H9 (cell line): ENCODE data around the gene OXER1. TPM values are rescaled to one million over a fixed set of nuclear protein-coding genes. Genes with fewer than 3 reads are reported as not detected.

ENCODE experiments used
- DNase-seq: peaks from one replicate; pipeline ENCODE4 v3.0.0-alpha.2; 2017
- H2AFZ ChIP-seq: one replicate; pipeline ENCODE4 v1.6.1; 2013; ENCODE audit warnings: mild to moderate bottlenecking, low read length, control low read depth, moderate library complexity
- H2AK5ac ChIP-seq: 2 replicates; pipeline ENCODE4 v1.6.1; 2013; ENCODE audit warnings: low read length, control low read depth, mixed read lengths; ENCODE audit not compliant: insufficient read length
- H2BK120ac ChIP-seq: one replicate; pipeline ENCODE4 v1.6.1; 2013; ENCODE audit warnings: low read depth, mild to moderate bottlenecking, low read length, control low read depth, inconsistent platforms; ENCODE audit not compliant: poor library complexity, severe bottlenecking
- H2BK12ac ChIP-seq: 2 replicates; pipeline ENCODE4 v1.6.1; 2013; ENCODE audit warnings: low read length, control low read depth, mixed read lengths, low read depth; ENCODE audit not compliant: insufficient read length
- H2BK15ac ChIP-seq: 2 replicates; pipeline ENCODE4 v1.6.1; 2013; ENCODE audit warnings: low read depth, low read length, control low read depth
- H2BK20ac ChIP-seq: one replicate; pipeline ENCODE4 v1.6.1; 2013; ENCODE audit warnings: low read depth, mild to moderate bottlenecking, low read length, control low read depth, inconsistent platforms; ENCODE audit not compliant: poor library complexity, severe bottlenecking
- H2BK5ac ChIP-seq: 2 replicates; pipeline ENCODE4 v1.6.1; 2013; ENCODE audit warnings: low read length, control low read depth, mixed read lengths; ENCODE audit not compliant: insufficient read length
- H3K14ac ChIP-seq: 2 replicates; pipeline ENCODE4 v1.6.1; 2013; ENCODE audit warnings: low read length, control low read depth; ENCODE audit not compliant: insufficient read depth
- H3K18ac ChIP-seq: 2 replicates; pipeline ENCODE4 v1.6.1; 2013; ENCODE audit warnings: low read depth, mild to moderate bottlenecking, mixed read lengths, low read length, control low read depth; ENCODE audit not compliant: insufficient read length
- H3K23ac ChIP-seq: 2 replicates; pipeline ENCODE4 v1.6.1; 2013; ENCODE audit warnings: low read length, control low read depth, mixed read lengths, low read depth; ENCODE audit not compliant: insufficient read length
- H3K23me2 ChIP-seq: 2 replicates; pipeline ENCODE4 v1.6.1; 2013; ENCODE audit warnings: low read depth, mild to moderate bottlenecking, mixed read lengths, low read length, control low read depth; ENCODE audit not compliant: insufficient read length, poor library complexity, severe bottlenecking
- H3K27ac ChIP-seq: 2 replicates; pipeline ENCODE4 v1.5.1; 2013; ENCODE audit warnings: low read length, control low read depth, mixed read lengths, low read depth; ENCODE audit not compliant: insufficient read length
- H3K27me3 ChIP-seq: 2 replicates; pipeline ENCODE4 v1.6.1; 2013; ENCODE audit warnings: low read length, control low read depth, inconsistent platforms; ENCODE audit not compliant: insufficient read depth
- H3K4ac ChIP-seq: 2 replicates; pipeline ENCODE4 v1.6.1; 2013; ENCODE audit warnings: low read depth, mild to moderate bottlenecking, control low read depth, inconsistent platforms, low read length, moderate library complexity
- H3K4me1 ChIP-seq: 2 replicates; pipeline ENCODE4 v1.6.1; 2013; ENCODE audit warnings: low read length, control low read depth, inconsistent platforms; ENCODE audit not compliant: insufficient read depth
- H3K4me2 ChIP-seq: 2 replicates; pipeline ENCODE4 v1.6.1; 2013; ENCODE audit warnings: low read length, control low read depth, mixed read lengths; ENCODE audit not compliant: insufficient read length, insufficient read depth
- H3K56ac ChIP-seq: 2 replicates; pipeline ENCODE4 v1.6.1; 2013; ENCODE audit warnings: low read depth, mild to moderate bottlenecking, mixed read lengths, low read length, control low read depth; ENCODE audit not compliant: insufficient read length
- H3K79me1 ChIP-seq: 2 replicates; pipeline ENCODE4 v1.6.1; 2013; ENCODE audit warnings: low read depth, mild to moderate bottlenecking, moderate library complexity, low read length, control low read depth, inconsistent platforms; ENCODE audit not compliant: insufficient read depth, poor library complexity, severe bottlenecking
- H3K79me2 ChIP-seq: 2 replicates; pipeline ENCODE4 v1.6.1; 2013; ENCODE audit warnings: low read length, control low read depth, inconsistent platforms; ENCODE audit not compliant: insufficient read depth
- H3K9ac ChIP-seq: 2 replicates; pipeline ENCODE4 v1.6.1; 2013; ENCODE audit warnings: low read length, control low read depth, mixed read lengths; ENCODE audit not compliant: insufficient read length; ENCODE audit errors: extremely low read depth
- H3K9me3 ChIP-seq: one replicate; pipeline ENCODE4 v1.6.1; 2013; ENCODE audit warnings: low read depth, low read length, inconsistent platforms; ENCODE audit not compliant: control insufficient read depth
- H3T11ph ChIP-seq: one replicate; pipeline ENCODE4 v1.6.1; 2013; ENCODE audit warnings: mild to moderate bottlenecking, low read length, control low read depth, inconsistent platforms
- H4K20me1 ChIP-seq: one replicate; pipeline ENCODE4 v1.6.1; 2013; ENCODE audit not compliant: control insufficient read depth, insufficient read length, insufficient read depth
- H4K5ac ChIP-seq: 2 replicates; pipeline ENCODE4 v1.6.1; 2013; ENCODE audit warnings: low read depth, mild to moderate bottlenecking, mixed read lengths, low read length, control low read depth; ENCODE audit not compliant: insufficient read length
- H4K8ac ChIP-seq: replicated peaks from 2 replicates; pipeline ENCODE4 v1.6.1; 2013; ENCODE audit warnings: low read length, control low read depth, mixed read lengths, low read depth; ENCODE audit not compliant: insufficient read length
- H4K91ac ChIP-seq: 2 replicates; pipeline ENCODE4 v1.6.1; 2013; ENCODE audit warnings: low read depth, mild to moderate bottlenecking, moderate library complexity, mixed read lengths, low read length, control low read depth; ENCODE audit not compliant: insufficient read length
- H3K27ac Mint-ChIP-seq, 3 experiments: 2 replicates in 2 of 3; 3 replicates in 1 of 3; pipeline ENCODE4 v1.8.0; 2020 to 2021; ENCODE audit warnings: mixed read lengths in 3 of 3, mild to moderate bottlenecking in 1 of 3, moderate library complexity in 1 of 3
- H3K27me3 Mint-ChIP-seq: 2 replicates; pipeline ENCODE4 v1.8.0; 2021; ENCODE audit warnings: low read depth, mild to moderate bottlenecking, moderate library complexity, mixed read lengths
- H3K36me3 Mint-ChIP-seq, 3 experiments: 2 replicates in 2 of 3; 3 replicates in 1 of 3; pipeline ENCODE4 v1.8.0; 2020 to 2021; ENCODE audit warnings: low read depth in 3 of 3, mixed read lengths in 3 of 3; ENCODE audit not compliant: insufficient read depth in 1 of 3
- H3K4me1 Mint-ChIP-seq, 2 experiments: 2 replicates each; pipeline ENCODE4 v1.8.0; 2020; ENCODE audit warnings: mixed read lengths in 2 of 2
- H3K4me3 Mint-ChIP-seq, 2 experiments: 2 replicates in 1 of 2; 3 replicates in 1 of 2; pipeline ENCODE4 v1.8.0; 2020 to 2021; ENCODE audit warnings: mild to moderate bottlenecking in 2 of 2, mixed read lengths in 2 of 2, moderate library complexity in 1 of 2
- H3K9me3 Mint-ChIP-seq, 2 experiments: 2 replicates in 1 of 2; 3 replicates in 1 of 2; pipeline ENCODE4 v1.8.0; 2020; ENCODE audit warnings: mild to moderate bottlenecking in 2 of 2, mixed read lengths in 2 of 2, moderate library complexity in 1 of 2
- WGBS: extraction: QIAGEN DNeasy Blood & Tissue Kit; methylation state at CpG from one replicate; pipeline ENCODE4 v1.1.7; 2013; ENCODE audit warnings: missing lambda C conversion rate, low lambda C conversion rate, mixed read lengths; ENCODE audit not compliant: insufficient read length; ENCODE audit errors: extremely low coverage; 5-methylcytosine and 5-hydroxymethylcytosine counted together
- total RNA-seq: library from RNA; stranded (reverse); gene quantifications from 2 replicates; pipeline ENCODE4 v1.2.1, GENCODE V29; 2021
- TF ChIP-seq, protein P1 (sequence below): fragments of 200-600 bp; sonication (generic); conservative IDR thresholded peaks from 3 replicates; pipeline ENCODE4 v1.8.0; 2021; ENCODE audit warnings: antibody characterized with exemption, mild to moderate bottlenecking

OXER1 gene
- total RNA-seq, 1 experiment from 2014 or later, result 1.6 TPM

DNA sequence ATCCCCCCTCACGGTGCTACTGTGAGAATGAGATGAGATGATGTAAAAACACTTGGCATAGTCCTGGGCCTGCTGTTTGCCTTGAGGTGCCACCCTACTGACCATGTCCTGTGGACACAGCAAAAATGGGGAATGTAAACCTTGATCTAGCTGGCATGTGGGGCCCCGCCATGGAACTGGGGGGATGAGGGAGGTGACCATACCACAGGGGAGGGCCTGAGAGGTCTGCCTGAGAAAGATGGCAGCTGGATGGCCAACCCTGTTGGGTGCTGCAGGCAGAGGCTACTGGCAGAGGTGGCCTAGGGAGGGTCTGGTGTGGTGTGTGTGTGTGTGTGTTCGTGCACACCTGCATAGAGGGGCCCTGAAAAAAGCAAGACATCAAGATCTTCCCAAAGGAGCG is 27.7 kb upstream of the OXER1 start:
- Histone ChIP-seq H2AK5ac (no peak overlapping the region), H2AFZ (no peak overlapping the region), H3K27me3 (peaks cover 7% of the 10 kb centered on the region; the same call in 1 of the 2 replicates), H3K9ac (no peak overlapping the region), H2BK15ac (no peak overlapping the region), H3K23me2 (peaks cover 13% of the 10 kb centered on the region), H4K20me1 (no peaks in the 10 kb centered on the region), H3K27ac (no peak overlapping the region), H3K4ac (no peak overlapping the region), H4K8ac (no peak overlapping the region), H2BK5ac (no peak overlapping the region), H3K9me3 (no peaks in the 10 kb centered on the region), H3K79me1 (no peaks in the 10 kb centered on the region), H3K23ac (no peak overlapping the region), H3K4me1 (no peaks in the 10 kb centered on the region), H3K14ac (no peak overlapping the region), H4K5ac (no peak overlapping the region), H3K79me2 (no peaks in the 10 kb centered on the region), H2BK20ac (no peak overlapping the region), H3K56ac (no peak overlapping the region), H2BK12ac (no peak overlapping the region), H4K91ac (no peak overlapping the region), H3K18ac (no peak overlapping the region), H3T11ph (no peak overlapping the region), H3K4me2 (peak overlapping the region; percentile 51), H2BK120ac (no peak overlapping the region)
- Mint-ChIP-seq H3K4me3 (peak overlapping the region; percentile 62 to 84), H3K36me3 (peaks cover 0 to 2% (median 0%) of the 10 kb centered on the region in 3 experiments; a peak in 5 of 7 replicates), H3K4me1 (peaks cover 35 to 52% of the 10 kb centered on the region in 2 experiments), H3K27me3 (peaks cover 37% of the 10 kb centered on the region), H3K27ac (no peak overlapping the region), H3K9me3 (no peaks in the 10 kb centered on the region)
- TF ChIP-seq, protein P1, sequence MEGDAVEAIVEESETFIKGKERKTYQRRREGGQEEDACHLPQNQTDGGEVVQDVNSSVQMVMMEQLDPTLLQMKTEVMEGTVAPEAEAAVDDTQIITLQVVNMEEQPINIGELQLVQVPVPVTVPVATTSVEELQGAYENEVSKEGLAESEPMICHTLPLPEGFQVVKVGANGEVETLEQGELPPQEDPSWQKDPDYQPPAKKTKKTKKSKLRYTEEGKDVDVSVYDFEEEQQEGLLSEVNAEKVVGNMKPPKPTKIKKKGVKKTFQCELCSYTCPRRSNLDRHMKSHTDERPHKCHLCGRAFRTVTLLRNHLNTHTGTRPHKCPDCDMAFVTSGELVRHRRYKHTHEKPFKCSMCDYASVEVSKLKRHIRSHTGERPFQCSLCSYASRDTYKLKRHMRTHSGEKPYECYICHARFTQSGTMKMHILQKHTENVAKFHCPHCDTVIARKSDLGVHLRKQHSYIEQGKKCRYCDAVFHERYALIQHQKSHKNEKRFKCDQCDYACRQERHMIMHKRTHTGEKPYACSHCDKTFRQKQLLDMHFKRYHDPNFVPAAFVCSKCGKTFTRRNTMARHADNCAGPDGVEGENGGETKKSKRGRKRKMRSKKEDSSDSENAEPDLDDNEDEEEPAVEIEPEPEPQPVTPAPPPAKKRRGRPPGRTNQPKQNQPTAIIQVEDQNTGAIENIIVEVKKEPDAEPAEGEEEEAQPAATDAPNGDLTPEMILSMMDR, result no peak
- WGBS, result no CpG with 5 or more reads among the region's 4 CpGs
- no peak for DNase-seq
